ENCODE measurements around the gene DCST2. TPM values are rescaled to one million over a fixed set of nuclear protein-coding genes. Genes with fewer than 3 reads are reported as not detected.

DCST2 gene
- total and polyA plus RNA-seq, 2 of the 8 experiments (the other 6 are each of a cell fraction or from before 2014, with no cell fraction given): 0.43 to 2.1 TPM

DNA sequence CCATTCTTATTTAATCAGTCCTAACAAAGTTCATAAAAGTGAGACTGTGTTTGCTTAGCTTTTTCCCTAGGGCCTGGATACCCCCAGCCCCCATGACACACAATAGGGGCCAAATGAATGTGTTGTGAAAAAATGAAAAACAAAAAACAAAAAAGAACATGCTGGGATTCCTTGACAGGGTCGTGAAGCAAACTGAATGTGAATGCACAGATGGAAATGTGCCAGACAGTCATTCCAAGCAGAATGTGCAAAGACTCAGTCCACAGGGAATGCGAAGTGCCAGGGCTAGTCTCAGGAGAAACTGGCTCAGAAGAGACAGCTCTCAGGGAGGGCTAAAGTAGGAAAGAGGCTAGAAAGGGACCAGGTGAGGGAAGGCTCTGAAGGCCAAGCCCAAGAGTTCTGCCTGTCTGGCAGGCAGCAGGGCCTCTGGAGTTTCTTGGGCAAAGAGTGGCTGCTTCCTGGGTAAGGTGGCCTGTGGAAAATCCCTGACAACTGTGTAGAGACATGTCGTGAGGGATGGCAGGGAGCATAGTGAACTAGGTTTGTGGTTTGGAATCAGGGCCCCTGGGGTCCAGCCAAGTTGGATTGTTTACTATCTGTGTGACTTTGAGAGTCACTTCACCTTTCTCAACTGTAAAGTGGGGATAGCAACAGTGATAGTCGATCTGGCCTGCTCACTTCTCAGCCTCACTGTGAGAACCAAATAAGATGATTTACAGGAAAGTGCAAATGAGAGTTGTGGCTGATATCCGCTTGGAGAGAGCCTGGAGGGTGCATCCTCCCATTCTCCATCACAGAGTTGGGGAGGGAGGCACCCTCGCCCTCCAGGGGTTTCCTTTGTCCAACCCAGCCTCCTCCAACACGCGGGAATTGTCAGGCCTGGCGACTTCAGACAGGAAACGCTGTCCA lies 16.3 kb upstream of the DCST2 start:
- Histone ChIP-seq H2BK5ac (ENCODE audit: low read depth, low read length) (no peak overlapping the region), H4K8ac (ENCODE audit: extremely low read depth, insufficient read depth, low read length) (no peak overlapping the region), H2BK20ac (ENCODE audit: low read length) (0 out of 2 replicates have a peak overlapping the region, but pooled peaks have one; percentile 90), H3K23ac (ENCODE audit: insufficient read length) (no peak overlapping the region), H3K14ac (ENCODE audit: insufficient read length) (no peak overlapping the region), H3K56ac (replicated peaks; ENCODE audit: insufficient read length, low read depth, low read length) (no peak overlapping the region), H3K9me3 (ENCODE audit: insufficient read depth in 2 of 2, low read depth in 1 of 2, low read length in 1 of 2) (no peaks in the 10 kb centered on the region), H3K4ac (replicated peaks; ENCODE audit: insufficient read length, low read depth, low read length) (peak overlapping the region; percentile 57), H3K79me1 (ENCODE audit: low read depth, low read length) (no peaks in the 10 kb centered on the region), H3K27ac (ENCODE audit: low read depth, low read length) (no peak overlapping the region), H4K91ac (replicated peaks; ENCODE audit: insufficient read length, low read length) (peak overlapping the region; percentile 36), H2BK120ac (replicated peaks; ENCODE audit: low read depth, low read length) (no peak overlapping the region), H3K79me2 (ENCODE audit: control insufficient read depth in 1 of 2, insufficient read depth in 2 of 2, low read length in 2 of 2) (no peaks in the 10 kb centered on the region), H3K27me3 (replicated peaks in 1 of 4; ENCODE audit: control insufficient read depth in 3 of 4, extremely low read depth in 1 of 4, insufficient read depth in 3 of 4, low read length in 3 of 4) (peaks cover 0 to 18% (median 12%) of the 10 kb centered on the region in 4 experiments; a peak in 5 of 7 replicates), H3K23me2 (ENCODE audit: low read depth, low read length) (peaks cover 16% of the 10 kb centered on the region), H4K20me1 (replicated peaks in 1 of 2; ENCODE audit: control insufficient read depth in 1 of 2, insufficient read depth in 2 of 2, low read length in 2 of 2) (peaks cover 2 to 7% of the 10 kb centered on the region in 2 experiments), H3K18ac (ENCODE audit: extremely low read depth, low read length) (peak overlapping the region; percentile 76; the same call in 1 of the 2 replicates), H2AFZ (ENCODE audit: low read length) (peak overlapping the region; percentile 92), H2BK15ac (ENCODE audit: low read length) (peak overlapping the region; percentile 92), H3K4me2 (ENCODE audit: insufficient read depth in 1 of 2, low read depth in 2 of 2, low read length in 2 of 2) (peak overlapping the region; percentile 42 to 100), H2AK5ac (ENCODE audit: low read depth, low read length) (peak overlapping the region; percentile 34; the same call in 1 of the 2 replicates), H3K4me1 (replicated peaks in 1 of 4; ENCODE audit: control insufficient read depth in 3 of 4, insufficient read depth in 4 of 4, low read length in 3 of 4) (peaks cover 4 to 28% (median 10%) of the 10 kb centered on the region in 4 experiments; a peak in 6 of 7 replicates), H2BK12ac (ENCODE audit: low read depth, low read length) (peak overlapping the region; percentile 46; the same call in 1 of the 2 replicates), H4K5ac (ENCODE audit: insufficient read length, low read depth, low read length) (peak overlapping the region; percentile 20), H3K36me3 (ENCODE audit: control insufficient read depth in 2 of 4, insufficient read depth in 4 of 4, low read length in 3 of 4) (no peaks in the 10 kb centered on the region), H3K9ac (replicated peaks in 1 of 4; ENCODE audit: extremely low read depth in 1 of 4, low read depth in 3 of 4, low read length in 3 of 4) (peak overlapping the region in 2 of 4 experiments; percentile 50 to 54; a peak in 5 of 7 replicates), H3K4me3 (ENCODE audit: extremely low read depth in 1 of 4, insufficient read depth in 2 of 4, low read depth in 3 of 4, low read length in 4 of 4) (peak overlapping the region in 1 of 4 experiments; percentile 76; a peak in 3 of 8 replicates)
- ChIA-PET POLR2A (ENCODE audit: partially characterized antibody) (interaction anchor here (0.9 to 2.0 kb wide), 6 partner anchors 11 to 89 kb away, joined by 3 to 9 read pairs (median 4); partner anchors contain the start of gene PYGO2), CTCF (ENCODE audit: partially characterized antibody) (interaction anchor here (0.8 to 33.9 kb wide), 18 partner anchors 3 to 476 kb away, joined by 3 to 907 read pairs (median 4); partner anchors contain the start of genes ADAM15, EFNA3, EFNA4 and LENEP)
- TF ChIP-seq GTF2F1 (IDR thresholded peaks at IDR 0.05; ENCODE audit: borderline replicate concordance, low read depth, low read length) (no peak), ASH2L (IDR thresholded peaks at IDR 0.05; ENCODE audit: low read length) (peak; percentile 66)
- FAIRE-seq (no peak), DNase-seq (ENCODE audit: low read depth in 1 of 2, low spot score in 2 of 2) (no peak)
- WGBS, 2 experiments (ENCODE audit: extremely low coverage in 1 of 2, insufficient coverage in 1 of 2, insufficient read length in 1 of 2, insufficient replicate concordance in 2 of 2, low coverage in 1 of 2, low lambda C conversion rate in 2 of 2, missing lambda C conversion rate in 1 of 2): 31% methylated on average over 10 of the region's 10 CpGs; no CpG with 5 or more reads in 1 of the 2 experiments

Data from H1 (cell line).